ENCODE measurements around the gene WDR46.

- no peak for TF ChIP-seq SUZ12 (IDR thresholded peaks at IDR 0.05; ENCODE audit: extremely low read depth, insufficient read depth, insufficient read length)
- TF ChIP-seq ZNF274 (IDR thresholded peaks at IDR 0.05; ENCODE audit: low read depth, low read length) = no peak
- no peak for TF ChIP-seq YY1 (IDR thresholded peaks at IDR 0.05; ENCODE audit: insufficient read depth, insufficient read length)
These were observed 16.0 kb upstream of the WDR46 start for GRCh38 chr6:33305052-33305451.

Measured in NT2/D1 (cell line).